Mesenchymal stem cell (in vitro differentiated cells and primary cell): ENCODE measurements around the gene WDR18.

ENCODE experiments used
- DNase-seq: peaks from one replicate; pipeline ENCODE4 v3.0.0-alpha.2; 2013
- H2AFZ ChIP-seq: one replicate; pipeline ENCODE4 v1.6.1; 2013; ENCODE audit warnings: low read depth, mild to moderate bottlenecking, control low read depth, inconsistent platforms, low read length, moderate library complexity
- H2AK5ac ChIP-seq: 2 replicates; pipeline ENCODE4 v1.6.1; 2013; ENCODE audit warnings: low read length, moderate library complexity, mild to moderate bottlenecking, inconsistent platforms; ENCODE audit not compliant: severe bottlenecking
- H2BK120ac ChIP-seq: one replicate; pipeline ENCODE4 v1.6.1; 2013; ENCODE audit warnings: low read depth, mild to moderate bottlenecking, inconsistent platforms, low read length, moderate library complexity
- H2BK12ac ChIP-seq, 2 experiments: one replicate each; pipeline ENCODE4 v1.6.1; 2013; ENCODE audit warnings: inconsistent platforms in 2 of 2, low read length in 2 of 2, mild to moderate bottlenecking in 2 of 2, moderate library complexity in 2 of 2, control low read depth in 1 of 2
- H2BK15ac ChIP-seq: one replicate; pipeline ENCODE4 v1.6.1; 2013; ENCODE audit warnings: mild to moderate bottlenecking, low read depth, inconsistent platforms; ENCODE audit not compliant: poor library complexity, severe bottlenecking
- H2BK5ac ChIP-seq: 2 replicates; pipeline ENCODE4 v1.6.1; 2013; ENCODE audit warnings: low read depth, mild to moderate bottlenecking, low read length, control low read depth, inconsistent platforms; ENCODE audit not compliant: poor library complexity, severe bottlenecking
- H3K14ac ChIP-seq, 2 experiments: one replicate each; pipeline ENCODE4 v1.6.1; 2013; ENCODE audit warnings: inconsistent platforms in 2 of 2, low read length in 2 of 2, control low read depth in 1 of 2, mild to moderate bottlenecking in 1 of 2, moderate library complexity in 1 of 2
- H3K18ac ChIP-seq, 2 experiments: one replicate each; pipeline ENCODE4 v1.6.1; 2013; ENCODE audit warnings: inconsistent platforms in 2 of 2, low read length in 2 of 2, control low read depth in 1 of 2, low read depth in 1 of 2, mild to moderate bottlenecking in 1 of 2
- H3K23ac ChIP-seq, 2 experiments: one replicate each; pipeline ENCODE4 v1.6.1; 2013; ENCODE audit warnings: inconsistent platforms in 2 of 2, low read length in 2 of 2, mild to moderate bottlenecking in 2 of 2, moderate library complexity in 2 of 2, control low read depth in 1 of 2
- H3K27ac ChIP-seq: 2 replicates; pipeline ENCODE4 v1.5.1; 2013; ENCODE audit warnings: mild to moderate bottlenecking, moderate library complexity, low read length, control low read depth, inconsistent platforms; ENCODE audit not compliant: poor library complexity, severe bottlenecking
- H3K27me3 ChIP-seq, 2 experiments: 2 replicates each; pipeline versions ENCODE4 v1.6.1 to v1.7.0; 2013; ENCODE audit warnings: low read length in 2 of 2, mild to moderate bottlenecking in 2 of 2, moderate library complexity in 2 of 2, control low read depth in 1 of 2, inconsistent platforms in 1 of 2; ENCODE audit not compliant: control insufficient read depth in 1 of 2, insufficient read depth in 1 of 2
- H3K36me3 ChIP-seq, 2 experiments: 2 replicates each; pipeline versions ENCODE4 v1.6.1 to v1.7.0; 2013; ENCODE audit warnings: low read length in 2 of 2, control low read depth in 1 of 2, inconsistent platforms in 1 of 2, low read depth in 1 of 2, mild to moderate bottlenecking in 1 of 2; ENCODE audit not compliant: insufficient read depth in 2 of 2, control insufficient read depth in 1 of 2
- H3K4ac ChIP-seq, 2 experiments: one replicate each; pipeline ENCODE4 v1.6.1; 2013; ENCODE audit warnings: inconsistent platforms in 2 of 2, low read length in 2 of 2, mild to moderate bottlenecking in 2 of 2, moderate library complexity in 2 of 2, control low read depth in 1 of 2, low read depth in 1 of 2
- H3K4me1 ChIP-seq: 2 replicates; pipeline ENCODE4 v1.6.1; 2013; ENCODE audit warnings: low read depth, low read length, control low read depth; ENCODE audit not compliant: control insufficient read depth, insufficient read depth
- H3K4me2 ChIP-seq: 2 replicates; pipeline ENCODE4 v1.6.1; 2013; ENCODE audit warnings: low read length, mild to moderate bottlenecking, inconsistent platforms; ENCODE audit not compliant: poor library complexity, severe bottlenecking
- H3K4me3 ChIP-seq, 2 experiments: 2 replicates each; pipeline versions ENCODE4 v1.5.1 to v1.7.0; 2013; ENCODE audit warnings: low read length in 2 of 2, mild to moderate bottlenecking in 2 of 2, control low read depth in 1 of 2, low read depth in 1 of 2; ENCODE audit not compliant: insufficient read depth in 1 of 2
- H3K79me1 ChIP-seq: replicated peaks from 2 replicates; pipeline ENCODE4 v1.6.1; 2013; ENCODE audit warnings: mild to moderate bottlenecking, control low read depth, low read length, inconsistent platforms; ENCODE audit not compliant: poor library complexity, severe bottlenecking
- H3K9ac ChIP-seq: 2 replicates; pipeline ENCODE4 v1.7.0; 2013; ENCODE audit warnings: mild to moderate bottlenecking, low read length, moderate library complexity
- H3K9me3 ChIP-seq: 2 replicates; pipeline ENCODE4 v1.7.0; 2013; ENCODE audit warnings: mild to moderate bottlenecking, low read length; ENCODE audit not compliant: control insufficient read depth
- H4K8ac ChIP-seq: one replicate; pipeline ENCODE4 v1.6.1; 2013; ENCODE audit warnings: inconsistent platforms, mild to moderate bottlenecking, low read length, moderate library complexity
- H4K91ac ChIP-seq: one replicate; pipeline ENCODE4 v1.6.1; 2013; ENCODE audit warnings: mild to moderate bottlenecking, low read length, inconsistent platforms
- WGBS: methylation state at CpG from one replicate; pipeline ENCODE4 v1.1.7; 2013; ENCODE audit warnings: mixed read lengths; 5-methylcytosine and 5-hydroxymethylcytosine counted together

The WDR18 gene

GRCh38 chr19:954272-954671, 29.9 kb upstream of the WDR18 start:
- Histone ChIP-seq H3K18ac (peak overlapping the region; percentile 89 to 97), H4K91ac (peak overlapping the region; percentile 99), H3K23ac (peak overlapping the region in 1 of 2 experiments; percentile 95), H3K36me3 (peaks cover 5 to 21% of the 10 kb centered on the region in 2 experiments), H2BK5ac (peak overlapping the region; percentile 66), H3K9me3 (no peaks in the 10 kb centered on the region), H3K4ac (peak overlapping the region; percentile 55 to 93), H3K4me1 (peaks cover 78% of the 10 kb centered on the region), H3K4me3 (no peak overlapping the region), H3K79me1 (no peaks in the 10 kb centered on the region), H2BK12ac (peak overlapping the region; percentile 14 to 98), H3K9ac (no peak overlapping the region), H3K14ac (peak overlapping the region in 1 of 2 experiments; percentile 97), H2AFZ (no peak overlapping the region), H2AK5ac (peak overlapping the region; percentile 29), H3K4me2 (no peak overlapping the region), H3K27ac (peak overlapping the region; percentile 98), H2BK120ac (peak overlapping the region; percentile 99), H3K27me3 (no peaks in the 10 kb centered on the region), H2BK15ac (peak overlapping the region; percentile 100), H4K8ac (peak overlapping the region; percentile 93)
- DNase-seq = no peak
- WGBS = 52% methylated on average over 13 of the region's 14 CpGs

GRCh38 chr19:954672-955494, 29.3 kb upstream of the WDR18 start:
- Histone ChIP-seq H3K18ac (peak overlapping the region; percentile 89 to 97), H3K4ac (peak overlapping the region; percentile 93 to 96), H3K9ac (no peak overlapping the region), H2AK5ac (peak overlapping the region; percentile 98), H4K8ac (peak overlapping the region; percentile 97), H3K4me1 (peaks cover 75% of the 10 kb centered on the region), H2BK12ac (peak overlapping the region; percentile 34 to 84), H4K91ac (peak overlapping the region; percentile 99), H3K4me3 (peak overlapping the region in 1 of 2 experiments; percentile 25), H2BK120ac (peak overlapping the region; percentile 99), H3K27me3 (no peaks in the 10 kb centered on the region), H2BK5ac (peak overlapping the region; percentile 66), H3K14ac (no peak overlapping the region), H2AFZ (no peak overlapping the region), H3K9me3 (no peaks in the 10 kb centered on the region), H3K27ac (peak overlapping the region; percentile 98), H3K36me3 (peaks cover 9 to 27% of the 10 kb centered on the region in 2 experiments), H3K4me2 (no peak overlapping the region), H3K79me1 (no peaks in the 10 kb centered on the region), H2BK15ac (peak overlapping the region; percentile 100), H3K23ac (peak overlapping the region in 1 of 2 experiments; percentile 9)
- WGBS = 43% methylated on average over 40 of the region's 43 CpGs
- peak; percentile 57 for DNase-seq

- Histone ChIP-seq H2BK15ac (peak overlapping the region; percentile 100), H3K23ac (peak overlapping the region in 1 of 2 experiments; percentile 85), H3K14ac (peak overlapping the region in 1 of 2 experiments; percentile 72), H2BK5ac (peak overlapping the region; percentile 98), H2AK5ac (peak overlapping the region; percentile 98), H3K18ac (peak overlapping the region; percentile 97), H2BK120ac (peak overlapping the region; percentile 99), H4K8ac (peak overlapping the region; percentile 97), H3K9ac (no peak overlapping the region), H3K9me3 (no peaks in the 10 kb centered on the region), H2BK12ac (peak overlapping the region; percentile 69 to 92), H4K91ac (peak overlapping the region; percentile 99), H2AFZ (no peak overlapping the region), H3K27ac (peak overlapping the region; percentile 98), H3K27me3 (no peaks in the 10 kb centered on the region), H3K4me2 (peak overlapping the region; percentile 46), H3K4ac (peak overlapping the region; percentile 95 to 96), H3K36me3 (peaks cover 20 to 35% of the 10 kb centered on the region in 2 experiments), H3K79me1 (peaks cover 2% of the 10 kb centered on the region), H3K4me3 (no peak overlapping the region), H3K4me1 (peaks cover 80% of the 10 kb centered on the region)
- peak; percentile 73 for DNase-seq
- WGBS = 39% methylated on average over 51 of the region's 55 CpGs
Observed at GRCh38 chr19:955803-956765, 28.1 kb upstream of the WDR18 start.
